Mucosa of descending colon (tissue), 3 donors: ENCODE measurements around the gene KCNIP1. TPM values are rescaled to one million over a fixed set of nuclear protein-coding genes. Genes with fewer than 3 reads are reported as not detected.

Experiments
- ATAC-seq: fragments of 200-7000 bp; cut with Tn5 transposase; one replicate; pipeline ENCODE4 v1.9.1; 2020; ENCODE audit warnings: mild to moderate bottlenecking, moderate library complexity
- DNase-seq, 3 donors: peaks; one replicate each; pipeline ENCODE4 v3.0.0-alpha.2; 2020
- H3K36me3 ChIP-seq: fragments of 200-600 bp; one replicate; pipeline ENCODE4 v1.8.0; 2021; ENCODE audit warnings: low read depth, mild to moderate bottlenecking
- H3K4me1 ChIP-seq: fragments of 200-600 bp; one replicate; pipeline ENCODE4 v1.8.0; 2021; ENCODE audit warnings: low read depth, mild to moderate bottlenecking
- H3K4me3 ChIP-seq: fragments of 200-600 bp; one replicate; pipeline ENCODE4 v1.8.0; 2021; ENCODE audit warnings: mild to moderate bottlenecking
- H3K9me3 ChIP-seq: fragments of 200-600 bp; one replicate; pipeline ENCODE4 v1.8.0; 2021; ENCODE audit warnings: mild to moderate bottlenecking
- intact Hi-C, 2 donors: fragments of 100-400 bp; cut with DNase I in 1 of 2; cut with micrococcal nuclease in 1 of 2; formaldehyde crosslinking; loops; one replicate each; pipeline versions ENCODE4 v1.11.0 to v1.11.1; 2022; cut with DNase I, micrococcal nuclease
- total RNA-seq, 3 donors: library from RNA; stranded (reverse); fragmentation: NEBNext Ultra II Directional in 2 of 3; extraction: Animal tissue kit (Norgen Biotek cat#: 25700) in 2 of 3; gene quantifications; one replicate each; pipeline versions ENCODE4 v1.2.1 to v1.2.4, GENCODE V29; 2021 to 2023
- TF ChIP-seq, protein P1 (sequence below): fragments of 200-600 bp; IDR thresholded peaks from one replicate; pipeline ENCODE4 v1.8.0; 2022; ENCODE audit warnings: antibody characterized with exemption, mild to moderate bottlenecking
- donor health status: DM: no; HTN: no; CAD: no; lungs with moderate emphysema.
- donor health status: DM: no; HTN: no; CAD: no.
- donor health status: DM: no; HTN: yes; CAD: no.

KCNIP1 gene
- total RNA-seq, 3 donors from 2014 or later = 0.79 TPM; not detected in 2

DNA sequence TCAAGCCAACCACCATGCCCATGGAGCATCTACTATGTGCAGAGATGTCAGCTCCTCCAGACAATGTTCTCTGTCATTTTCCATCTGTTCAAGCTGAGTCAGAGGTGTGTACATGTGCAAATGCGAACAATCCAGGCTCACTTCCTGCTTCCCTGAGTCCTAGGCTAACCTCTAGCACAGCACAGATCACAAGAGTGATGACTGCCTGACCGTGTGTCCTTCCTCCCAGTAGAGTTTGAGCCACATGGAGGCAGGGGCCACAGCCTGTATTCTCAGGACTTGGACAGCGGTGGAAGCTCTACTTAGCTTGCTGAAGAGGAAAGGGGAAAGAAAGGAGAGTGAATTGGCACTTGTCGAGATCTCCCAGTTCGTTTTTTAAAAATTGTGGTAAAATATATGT, 87.2 kb downstream of the KCNIP1 start:
- Histone ChIP-seq H3K4me1 (no peaks in the 10 kb centered on the region), H3K4me3 (no peak overlapping the region), H3K36me3 (no peaks in the 10 kb centered on the region), H3K9me3 (no peaks in the 10 kb centered on the region)
- intact Hi-C loops = no loop called here
- TF ChIP-seq, protein P1, sequence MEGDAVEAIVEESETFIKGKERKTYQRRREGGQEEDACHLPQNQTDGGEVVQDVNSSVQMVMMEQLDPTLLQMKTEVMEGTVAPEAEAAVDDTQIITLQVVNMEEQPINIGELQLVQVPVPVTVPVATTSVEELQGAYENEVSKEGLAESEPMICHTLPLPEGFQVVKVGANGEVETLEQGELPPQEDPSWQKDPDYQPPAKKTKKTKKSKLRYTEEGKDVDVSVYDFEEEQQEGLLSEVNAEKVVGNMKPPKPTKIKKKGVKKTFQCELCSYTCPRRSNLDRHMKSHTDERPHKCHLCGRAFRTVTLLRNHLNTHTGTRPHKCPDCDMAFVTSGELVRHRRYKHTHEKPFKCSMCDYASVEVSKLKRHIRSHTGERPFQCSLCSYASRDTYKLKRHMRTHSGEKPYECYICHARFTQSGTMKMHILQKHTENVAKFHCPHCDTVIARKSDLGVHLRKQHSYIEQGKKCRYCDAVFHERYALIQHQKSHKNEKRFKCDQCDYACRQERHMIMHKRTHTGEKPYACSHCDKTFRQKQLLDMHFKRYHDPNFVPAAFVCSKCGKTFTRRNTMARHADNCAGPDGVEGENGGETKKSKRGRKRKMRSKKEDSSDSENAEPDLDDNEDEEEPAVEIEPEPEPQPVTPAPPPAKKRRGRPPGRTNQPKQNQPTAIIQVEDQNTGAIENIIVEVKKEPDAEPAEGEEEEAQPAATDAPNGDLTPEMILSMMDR = no peak
- no peak for ATAC-seq
- DNase-seq = no peak

DNA sequence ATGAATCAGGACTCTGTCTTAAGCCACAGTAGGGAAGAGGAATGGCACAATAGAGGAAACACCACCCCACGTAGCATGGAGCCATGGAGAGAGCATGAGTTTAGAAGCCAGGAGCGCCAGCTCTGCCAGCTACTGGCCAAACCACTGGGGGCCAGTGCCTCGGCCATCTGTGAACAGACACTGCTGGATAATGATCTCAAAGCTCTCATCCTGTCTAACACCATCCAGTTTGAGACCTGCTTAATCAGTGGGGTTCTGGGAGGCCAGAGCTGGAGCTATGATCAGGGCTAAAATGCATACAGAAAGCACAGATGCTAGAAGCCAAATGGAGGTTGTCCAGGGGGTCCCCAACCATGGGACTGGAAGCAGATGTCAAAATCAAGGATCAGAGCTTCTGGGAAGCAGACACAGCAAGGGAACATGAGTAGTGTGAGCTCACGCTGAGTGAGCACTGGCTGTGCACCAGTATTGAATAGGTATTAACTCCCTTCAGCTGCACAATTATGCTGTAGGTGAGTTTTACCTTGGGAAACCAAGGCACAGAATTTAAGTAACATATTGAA, 92.7 kb downstream of the KCNIP1 start:
- ATAC-seq = no peak
- intact Hi-C loops = no loop called here
- no peak for DNase-seq
- TF ChIP-seq, protein P1 = no peak
- Histone ChIP-seq H3K9me3 (no peaks in the 10 kb centered on the region), H3K36me3 (no peaks in the 10 kb centered on the region), H3K4me1 (no peaks in the 10 kb centered on the region), H3K4me3 (no peak overlapping the region)

DNA sequence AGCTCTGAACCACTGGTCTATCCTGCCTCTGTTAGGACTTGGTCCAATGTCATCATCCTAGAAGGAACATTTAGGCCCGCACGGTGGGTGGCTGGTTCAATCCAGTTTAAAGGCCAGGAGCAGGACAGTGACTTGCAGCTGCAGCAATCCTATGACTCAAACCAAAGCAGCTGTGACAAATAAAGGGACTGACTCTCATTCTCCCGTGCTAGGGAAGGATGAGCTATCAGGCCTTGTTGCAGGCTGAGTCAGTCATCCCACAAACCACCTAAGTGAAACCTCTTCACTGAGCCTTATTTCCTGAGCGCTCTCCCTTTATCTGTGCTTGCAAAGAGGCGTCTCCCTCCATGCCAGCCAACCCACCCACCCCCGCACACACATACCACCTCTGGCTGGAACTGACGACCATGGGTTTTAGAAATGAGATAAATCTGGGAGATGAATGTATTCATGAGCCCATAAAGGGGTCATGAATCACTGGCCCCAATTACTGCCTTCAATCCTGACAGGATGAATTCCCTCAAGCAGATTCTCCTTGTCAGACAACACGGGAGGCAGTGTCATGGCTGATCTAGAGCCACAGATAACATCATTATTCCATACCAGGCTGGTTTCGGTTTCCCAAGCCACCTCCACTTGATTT, 93.4 kb downstream of the KCNIP1 start:
- no peaks in the 10 kb centered on the region for H3K9me3 ChIP-seq
- DNase-seq = no peak
- intact Hi-C loops = no loop called here
- H3K4me3 ChIP-seq = no peak overlapping the region
- ATAC-seq = peak; percentile 31
- no peaks in the 10 kb centered on the region for H3K4me1 ChIP-seq
- no peaks in the 10 kb centered on the region for H3K36me3 ChIP-seq
- TF ChIP-seq, protein P1 = no peak

DNA sequence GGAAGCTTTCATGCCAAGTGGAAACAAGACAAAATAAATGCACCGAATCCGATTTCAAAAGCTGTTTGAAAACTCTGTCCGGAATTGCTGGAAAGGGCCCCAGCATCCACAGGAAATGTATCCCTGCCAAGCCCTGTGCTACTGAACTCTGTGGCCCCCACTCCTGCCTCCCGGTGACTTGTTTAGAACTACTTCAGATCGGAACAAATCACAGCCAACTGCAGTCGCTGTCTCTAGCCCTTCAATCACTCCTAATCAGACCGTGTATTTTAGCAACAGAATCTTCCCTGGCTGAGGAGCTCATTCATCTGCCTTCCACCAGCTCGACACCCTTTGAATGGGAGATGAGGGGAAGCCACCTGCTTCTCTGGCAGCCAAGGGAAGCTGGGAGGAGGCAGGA, 94.1 kb downstream of the KCNIP1 start:
- no peaks in the 10 kb centered on the region for H3K9me3 ChIP-seq
- H3K36me3 ChIP-seq = no peaks in the 10 kb centered on the region
- H3K4me3 ChIP-seq = no peak overlapping the region
- DNase-seq = peak in 1 of 3 donors; percentile 5
- H3K4me1 ChIP-seq = no peaks in the 10 kb centered on the region
- ATAC-seq = no peak
- intact Hi-C loops = no loop called here
- TF ChIP-seq, protein P1 = no peak

DNA sequence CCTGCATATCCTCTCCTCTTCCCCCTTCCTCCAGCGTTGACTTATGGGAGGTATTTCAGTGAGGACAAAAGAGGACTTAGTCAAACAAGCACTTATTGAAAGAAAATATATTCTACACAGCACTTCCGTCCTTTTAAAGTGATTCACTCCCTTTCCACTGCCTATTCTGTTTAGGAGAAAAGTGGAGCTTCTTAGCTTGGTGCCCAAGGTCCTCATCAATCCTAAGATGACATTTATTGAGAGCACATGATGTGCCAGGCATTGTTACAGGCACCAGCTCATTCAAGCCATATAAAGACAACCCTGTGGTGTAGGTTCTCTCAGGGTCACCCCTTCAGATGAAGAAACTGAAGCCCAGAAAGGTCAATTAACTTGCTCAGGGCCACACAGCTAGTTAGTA, 95.9 kb downstream of the KCNIP1 start:
- no peaks in the 10 kb centered on the region for H3K4me1 ChIP-seq
- no peak overlapping the region for H3K4me3 ChIP-seq
- intact Hi-C loops = no loop called here
- H3K9me3 ChIP-seq = no peaks in the 10 kb centered on the region
- no peak for DNase-seq
- TF ChIP-seq, protein P1 = no peak
- ATAC-seq = no peak
- H3K36me3 ChIP-seq = no peaks in the 10 kb centered on the region
